DOHH2 (cell line): Measurements from ENCODE around the gene FZR1.

Experiments
- EZH2phosphoT487 ChIP-seq: fragments of 200-600 bp; sonication (generic); IDR thresholded peaks from 2 replicates; pipeline ENCODE4 v1.6.1; 2017; ENCODE audit warnings: borderline replicate concordance, mild to moderate bottlenecking, antibody characterized with exemption, low read length, moderate library complexity, mixed read lengths
- TF ChIP-seq, protein P1 (sequence below): fragments of 200-600 bp; sonication (generic); IDR thresholded peaks from one replicate; pipeline ENCODE4 v1.5.1; 2014; ENCODE audit warnings: antibody characterized with exemption, mild to moderate bottlenecking, low read depth, low read length; ENCODE audit not compliant: poor library complexity, severe bottlenecking

DNA sequence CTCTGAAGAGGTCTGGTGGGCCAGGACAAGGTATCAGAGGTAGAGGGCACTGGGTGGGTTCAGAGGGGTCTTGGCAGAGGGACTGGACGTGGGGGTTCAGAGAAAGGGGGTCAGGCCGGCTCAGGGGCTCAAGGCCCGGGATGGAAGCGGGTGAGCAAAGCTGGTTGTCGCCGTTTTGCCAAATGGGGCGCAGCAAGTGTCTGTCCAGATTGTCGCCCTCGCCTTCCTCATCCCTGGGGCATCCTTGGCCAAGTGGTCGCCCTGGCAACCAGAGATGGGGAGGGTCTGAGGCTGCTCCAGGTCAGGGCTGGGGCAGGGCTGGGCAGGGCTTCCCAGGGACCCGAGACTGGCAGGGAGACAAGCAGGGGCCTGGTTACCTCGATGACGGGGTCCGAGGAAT is 12.5 kb upstream of the FZR1 start:
- TF ChIP-seq, protein P1, sequence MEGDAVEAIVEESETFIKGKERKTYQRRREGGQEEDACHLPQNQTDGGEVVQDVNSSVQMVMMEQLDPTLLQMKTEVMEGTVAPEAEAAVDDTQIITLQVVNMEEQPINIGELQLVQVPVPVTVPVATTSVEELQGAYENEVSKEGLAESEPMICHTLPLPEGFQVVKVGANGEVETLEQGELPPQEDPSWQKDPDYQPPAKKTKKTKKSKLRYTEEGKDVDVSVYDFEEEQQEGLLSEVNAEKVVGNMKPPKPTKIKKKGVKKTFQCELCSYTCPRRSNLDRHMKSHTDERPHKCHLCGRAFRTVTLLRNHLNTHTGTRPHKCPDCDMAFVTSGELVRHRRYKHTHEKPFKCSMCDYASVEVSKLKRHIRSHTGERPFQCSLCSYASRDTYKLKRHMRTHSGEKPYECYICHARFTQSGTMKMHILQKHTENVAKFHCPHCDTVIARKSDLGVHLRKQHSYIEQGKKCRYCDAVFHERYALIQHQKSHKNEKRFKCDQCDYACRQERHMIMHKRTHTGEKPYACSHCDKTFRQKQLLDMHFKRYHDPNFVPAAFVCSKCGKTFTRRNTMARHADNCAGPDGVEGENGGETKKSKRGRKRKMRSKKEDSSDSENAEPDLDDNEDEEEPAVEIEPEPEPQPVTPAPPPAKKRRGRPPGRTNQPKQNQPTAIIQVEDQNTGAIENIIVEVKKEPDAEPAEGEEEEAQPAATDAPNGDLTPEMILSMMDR, result no peak
- no peak for TF ChIP-seq EZH2phosphoT487
